Panc1 (cell line): ENCODE measurements around the gene AJUBA. TPM values are rescaled to one million over a fixed set of nuclear protein-coding genes. Genes with fewer than 3 reads are reported as not detected.

Source experiments
- ATAC-seq: fragments of 200-7000 bp; cut with Tn5 transposase; 2 replicates; pipeline ENCODE4 v1.9.1; 2020; ENCODE audit warnings: mild to moderate bottlenecking, moderate library complexity
- BruUV-seq: library from RNA; stranded (reverse); fragments of 400-500 nt; replicated peaks from 2 replicates; lab custom pipeline; 2021; lab: Mats Ljungman, UMichigan
- CTCF ChIA-PET: fragments of 300-600 bp; sonication (Branson Sonifier 250); formaldehyde crosslinking; loops from one replicate; lab custom pipeline; 2022; ENCODE audit warnings: antibody characterized with exemption; lab: Charles Lee
- POLR2A ChIA-PET: fragments of 300-600 bp; sonication (Branson Sonifier 250); formaldehyde crosslinking; loops from one replicate; lab custom pipeline; 2022; ENCODE audit warnings: antibody characterized with exemption; lab: Charles Lee
- DNase-seq: peaks from one replicate; pipeline ENCODE4 v3.0.0-alpha.2; 2010; ENCODE audit warnings: low read depth, low spot score
- H3K27ac ChIP-seq: 2 replicates; pipeline ENCODE4 v1.5.1; 2011; ENCODE audit warnings: mild to moderate bottlenecking, low read length, inconsistent platforms
- H3K27me3 ChIP-seq: fragments of 200-500 bp; sonication (Bioruptor generic); 2 replicates; pipeline ENCODE4 v1.6.0; 2014; ENCODE audit warnings: low read length, inconsistent platforms; ENCODE audit not compliant: control insufficient read depth, insufficient read depth
- H3K36me3 ChIP-seq: fragments of 200-500 bp; sonication (Bioruptor generic); 2 replicates; pipeline ENCODE4 v1.5.1; 2014; ENCODE audit warnings: inconsistent platforms, mild to moderate bottlenecking, low read length, moderate library complexity; ENCODE audit not compliant: control insufficient read depth, insufficient read depth
- H3K4me1 ChIP-seq: 2 replicates; pipeline ENCODE4 v1.5.1; 2011; ENCODE audit warnings: inconsistent platforms, mild to moderate bottlenecking, low read length, moderate library complexity; ENCODE audit not compliant: control insufficient read depth, insufficient read depth
- H3K4me3 ChIP-seq, 2 experiments: 2 replicates each; pipeline ENCODE4 v1.5.1; 2011 to 2012; ENCODE audit warnings: low read depth in 2 of 2, low read length in 2 of 2, mild to moderate bottlenecking in 2 of 2, inconsistent platforms in 1 of 2, moderate library complexity in 1 of 2
- H3K9me3 ChIP-seq: fragments of 200-500 bp; sonication (Bioruptor generic); 2 replicates; pipeline ENCODE4 v1.5.1; 2014; ENCODE audit warnings: low read depth, mild to moderate bottlenecking, inconsistent platforms, low read length, moderate library complexity; ENCODE audit not compliant: control insufficient read depth, insufficient read depth
- POLR2AphosphoS5 ChIP-seq: IDR thresholded peaks from 2 replicates; pipeline ENCODE4 v1.6.1; 2012; ENCODE audit warnings: mild to moderate bottlenecking, low read depth, low read length, moderate library complexity
- SIN3A ChIP-seq: IDR thresholded peaks from 2 replicates; pipeline ENCODE4 v1.6.1; 2012; ENCODE audit warnings: low read depth, mild to moderate bottlenecking, low read length, moderate library complexity, borderline replicate concordance; ENCODE audit not compliant: insufficient read depth
- TCF7L2 ChIP-seq: IDR thresholded peaks from 2 replicates; pipeline ENCODE4 v1.6.1; 2011; ENCODE audit warnings: mild to moderate bottlenecking, low read depth, low read length, inconsistent platforms
- in situ Hi-C: cut with HindIII; loops from 2 replicates; pipeline ENCODE4 v1.10.0; 2016; ENCODE audit warnings: low sequenced_read_pairs, low pct_unique_long_range_greater_than_20kb
- intact Hi-C: fragments of 100-400 bp; cut with micrococcal nuclease; formaldehyde crosslinking; loops from one replicate; pipeline ENCODE4 v1.10.0; 2022; ENCODE audit not compliant: unreplicated experiment
- total RNA-seq: library from RNA; stranded (reverse); gene quantifications from one replicate; pipeline ENCODE4 v1.2.1, GENCODE V29; 2021; ENCODE audit not compliant: unreplicated experiment
- TF ChIP-seq, protein P1 (sequence below), 2 experiments: IDR thresholded peaks; 2 replicates each; pipeline ENCODE4 v1.6.1; 2011 to 2012; ENCODE audit warnings: low read depth in 2 of 2, control low read depth in 1 of 2, low read length in 1 of 2, mild to moderate bottlenecking in 1 of 2, moderate library complexity in 1 of 2; ENCODE audit not compliant: insufficient read depth in 1 of 2
- TF ChIP-seq, protein P2 (sequence below): fragments of 450-650 bp; IDR thresholded peaks from 2 replicates; pipeline ENCODE4 v1.5.1; 2017; ENCODE audit warnings: mild to moderate bottlenecking

Gene AJUBA
- total RNA-seq, 1 experiment from 2014 or later, result 50.2 TPM

DNA sequence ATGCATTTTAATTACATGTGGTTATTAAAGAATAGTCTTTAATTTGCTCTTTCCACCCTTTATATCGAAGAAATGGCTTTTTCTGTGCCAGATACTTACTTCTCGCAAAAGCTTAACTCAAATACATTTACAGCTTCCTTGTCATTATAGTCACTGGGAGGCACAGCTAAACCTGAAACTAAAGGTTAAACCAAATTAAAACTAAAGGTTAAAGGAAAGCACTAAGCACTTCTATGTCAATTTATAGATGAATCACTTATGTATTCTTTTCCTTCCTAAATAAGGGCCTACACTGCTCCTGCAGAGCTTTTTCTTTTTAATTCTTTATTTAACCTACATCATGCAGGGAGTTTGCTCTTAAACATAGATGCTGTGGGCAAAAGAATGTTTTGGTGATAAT, 18.5 kb upstream of the AJUBA start:
- BruUV-seq, result no TSS peak
- TF ChIP-seq, protein P1, sequence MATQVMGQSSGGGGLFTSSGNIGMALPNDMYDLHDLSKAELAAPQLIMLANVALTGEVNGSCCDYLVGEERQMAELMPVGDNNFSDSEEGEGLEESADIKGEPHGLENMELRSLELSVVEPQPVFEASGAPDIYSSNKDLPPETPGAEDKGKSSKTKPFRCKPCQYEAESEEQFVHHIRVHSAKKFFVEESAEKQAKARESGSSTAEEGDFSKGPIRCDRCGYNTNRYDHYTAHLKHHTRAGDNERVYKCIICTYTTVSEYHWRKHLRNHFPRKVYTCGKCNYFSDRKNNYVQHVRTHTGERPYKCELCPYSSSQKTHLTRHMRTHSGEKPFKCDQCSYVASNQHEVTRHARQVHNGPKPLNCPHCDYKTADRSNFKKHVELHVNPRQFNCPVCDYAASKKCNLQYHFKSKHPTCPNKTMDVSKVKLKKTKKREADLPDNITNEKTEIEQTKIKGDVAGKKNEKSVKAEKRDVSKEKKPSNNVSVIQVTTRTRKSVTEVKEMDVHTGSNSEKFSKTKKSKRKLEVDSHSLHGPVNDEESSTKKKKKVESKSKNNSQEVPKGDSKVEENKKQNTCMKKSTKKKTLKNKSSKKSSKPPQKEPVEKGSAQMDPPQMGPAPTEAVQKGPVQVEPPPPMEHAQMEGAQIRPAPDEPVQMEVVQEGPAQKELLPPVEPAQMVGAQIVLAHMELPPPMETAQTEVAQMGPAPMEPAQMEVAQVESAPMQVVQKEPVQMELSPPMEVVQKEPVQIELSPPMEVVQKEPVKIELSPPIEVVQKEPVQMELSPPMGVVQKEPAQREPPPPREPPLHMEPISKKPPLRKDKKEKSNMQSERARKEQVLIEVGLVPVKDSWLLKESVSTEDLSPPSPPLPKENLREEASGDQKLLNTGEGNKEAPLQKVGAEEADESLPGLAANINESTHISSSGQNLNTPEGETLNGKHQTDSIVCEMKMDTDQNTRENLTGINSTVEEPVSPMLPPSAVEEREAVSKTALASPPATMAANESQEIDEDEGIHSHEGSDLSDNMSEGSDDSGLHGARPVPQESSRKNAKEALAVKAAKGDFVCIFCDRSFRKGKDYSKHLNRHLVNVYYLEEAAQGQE (IDR thresholded peaks at IDR 0.05; ENCODE audit: insufficient read depth in 1 of 2, low read depth in 2 of 2, low read length in 1 of 2), result no peak
- no peak for TF ChIP-seq SIN3A
- no peak for TF ChIP-seq TCF7L2
- no peak for TF ChIP-seq POLR2AphosphoS5
- TF ChIP-seq, protein P2, sequence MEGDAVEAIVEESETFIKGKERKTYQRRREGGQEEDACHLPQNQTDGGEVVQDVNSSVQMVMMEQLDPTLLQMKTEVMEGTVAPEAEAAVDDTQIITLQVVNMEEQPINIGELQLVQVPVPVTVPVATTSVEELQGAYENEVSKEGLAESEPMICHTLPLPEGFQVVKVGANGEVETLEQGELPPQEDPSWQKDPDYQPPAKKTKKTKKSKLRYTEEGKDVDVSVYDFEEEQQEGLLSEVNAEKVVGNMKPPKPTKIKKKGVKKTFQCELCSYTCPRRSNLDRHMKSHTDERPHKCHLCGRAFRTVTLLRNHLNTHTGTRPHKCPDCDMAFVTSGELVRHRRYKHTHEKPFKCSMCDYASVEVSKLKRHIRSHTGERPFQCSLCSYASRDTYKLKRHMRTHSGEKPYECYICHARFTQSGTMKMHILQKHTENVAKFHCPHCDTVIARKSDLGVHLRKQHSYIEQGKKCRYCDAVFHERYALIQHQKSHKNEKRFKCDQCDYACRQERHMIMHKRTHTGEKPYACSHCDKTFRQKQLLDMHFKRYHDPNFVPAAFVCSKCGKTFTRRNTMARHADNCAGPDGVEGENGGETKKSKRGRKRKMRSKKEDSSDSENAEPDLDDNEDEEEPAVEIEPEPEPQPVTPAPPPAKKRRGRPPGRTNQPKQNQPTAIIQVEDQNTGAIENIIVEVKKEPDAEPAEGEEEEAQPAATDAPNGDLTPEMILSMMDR, result no peak
- DNase-seq (no peak), ATAC-seq (no peak)
- H3K36me3 ChIP-seq, result no peaks in the 10 kb centered on the region
- H3K27ac ChIP-seq, result no peak overlapping the region
- H3K4me1 ChIP-seq, result peaks cover 4% of the 10 kb centered on the region
- no peaks in the 10 kb centered on the region for H3K9me3 ChIP-seq
- ChIA-PET POLR2A (no interaction called here), CTCF (interaction anchor here (0.5 to 0.6 kb wide), 2 partner anchors 45 to 57 kb away, joined by 6 to 7 read pairs; no protein-coding TSS in a partner anchor)
- in situ Hi-C loops, result no loop called here
- intact Hi-C loops, result no loop called here
- no peaks in the 10 kb centered on the region for H3K27me3 ChIP-seq
- H3K4me3 ChIP-seq, result no peak overlapping the region

DNA sequence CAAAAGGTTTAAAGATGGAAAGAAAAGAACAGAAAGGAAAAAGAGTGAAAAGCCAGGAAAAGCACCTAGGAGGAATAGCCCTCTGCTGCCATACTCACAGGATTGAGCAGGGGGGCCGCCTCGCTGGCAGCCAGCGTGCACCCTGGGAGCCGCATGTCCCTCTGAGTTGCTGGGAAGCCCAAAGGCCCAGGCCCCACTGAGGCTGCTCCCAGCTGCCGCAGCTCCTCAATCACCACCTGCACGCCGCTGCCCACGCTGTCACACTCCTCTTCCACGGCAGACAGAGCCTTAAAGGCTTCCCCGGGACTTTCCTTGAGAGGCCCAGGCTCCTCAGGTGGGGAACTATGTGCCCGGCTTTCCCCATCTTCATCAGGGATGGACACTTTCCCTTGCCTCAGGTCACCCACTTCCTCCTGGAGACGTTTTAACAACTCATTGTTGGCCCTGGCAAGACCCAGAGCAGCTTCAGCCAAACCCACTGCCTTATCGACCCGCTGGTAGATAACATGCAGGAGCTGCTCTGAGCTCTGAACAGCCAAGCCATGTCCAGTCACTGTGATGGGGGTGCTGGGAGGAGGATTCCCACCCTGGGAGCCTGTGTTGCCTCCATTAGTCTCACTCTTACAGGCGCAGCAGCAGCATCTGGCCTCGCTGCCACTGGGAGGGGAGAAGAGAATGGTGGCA, 16.1 kb upstream of the AJUBA start:
- POLR2A ChIA-PET, result no interaction called here
- intact Hi-C loops (no loop called here), in situ Hi-C loops (no loop called here)
- H3K27ac ChIP-seq, result no peak overlapping the region
- H3K4me3 ChIP-seq, result no peak overlapping the region
- peaks cover 5% of the 10 kb centered on the region; the same call in 1 of the 2 replicates for H3K4me1 ChIP-seq
- ATAC-seq, result no peak
- no peaks in the 10 kb centered on the region for H3K27me3 ChIP-seq
- CTCF ChIA-PET, result interaction anchor here (0.6 kb wide), 1 partner anchor 49 kb away, joined by 3 read pairs; no protein-coding TSS in a partner anchor
- DNase-seq, result no peak
- TF ChIP-seq, protein P1 (IDR thresholded peaks at IDR 0.05; ENCODE audit: insufficient read depth in 1 of 2, low read depth in 2 of 2, low read length in 1 of 2), result no peak
- TF ChIP-seq SIN3A (no peak), POLR2AphosphoS5 (no peak), TCF7L2 (no peak)
- TF ChIP-seq, protein P2, result no peak
- BruUV-seq, result no TSS peak
- H3K9me3 ChIP-seq, result no peaks in the 10 kb centered on the region
- no peaks in the 10 kb centered on the region for H3K36me3 ChIP-seq
